Measurements from ENCODE around the gene OLFM1.

Gene OLFM1

DNA sequence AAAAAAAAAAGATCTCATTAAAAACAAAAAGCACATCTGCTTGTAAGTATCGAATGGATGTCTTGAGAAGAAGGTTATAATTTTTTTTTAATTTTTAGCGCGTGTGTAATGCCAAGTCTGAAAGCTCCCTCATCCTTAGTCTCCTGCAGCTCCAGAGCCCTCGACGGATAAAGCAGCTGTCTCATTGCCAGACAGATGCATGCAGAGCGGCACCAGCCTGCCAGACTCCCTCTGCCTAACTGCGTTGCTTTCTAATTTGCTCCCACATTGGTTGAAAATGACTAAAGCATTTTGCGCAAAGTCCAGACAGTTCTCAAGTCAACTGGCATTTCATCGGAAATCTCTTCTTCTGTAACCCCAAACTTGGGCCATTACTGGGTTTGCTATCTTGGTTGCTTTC is 29.4 kb downstream of the OLFM1 start:
- Histone ChIP-seq H2AFZ (ENCODE audit: low read depth, low read length) (no peak overlapping the region), H3K4me3 (ENCODE audit: low read length) (no peak overlapping the region), H3K27me3 (ENCODE audit: insufficient read depth, low read length) (no peaks in the 10 kb centered on the region), H3K4me1 (ENCODE audit: insufficient read depth, low read length) (no peaks in the 10 kb centered on the region), H3K36me3 (ENCODE audit: insufficient read depth, low read length) (no peaks in the 10 kb centered on the region), H3K9me3 (ENCODE audit: low read length) (no peaks in the 10 kb centered on the region)

GRCh38 chr9:135117281-135117680 is 29.8 kb downstream of the OLFM1 start:
- Histone ChIP-seq H3K27me3 (ENCODE audit: insufficient read depth, low read length) (no peaks in the 10 kb centered on the region), H3K36me3 (ENCODE audit: insufficient read depth, low read length) (no peaks in the 10 kb centered on the region), H3K4me1 (ENCODE audit: insufficient read depth, low read length) (no peaks in the 10 kb centered on the region), H3K4me3 (ENCODE audit: low read length) (no peak overlapping the region), H3K9me3 (ENCODE audit: low read length) (no peaks in the 10 kb centered on the region), H2AFZ (ENCODE audit: low read depth, low read length) (no peak overlapping the region)

DNA sequence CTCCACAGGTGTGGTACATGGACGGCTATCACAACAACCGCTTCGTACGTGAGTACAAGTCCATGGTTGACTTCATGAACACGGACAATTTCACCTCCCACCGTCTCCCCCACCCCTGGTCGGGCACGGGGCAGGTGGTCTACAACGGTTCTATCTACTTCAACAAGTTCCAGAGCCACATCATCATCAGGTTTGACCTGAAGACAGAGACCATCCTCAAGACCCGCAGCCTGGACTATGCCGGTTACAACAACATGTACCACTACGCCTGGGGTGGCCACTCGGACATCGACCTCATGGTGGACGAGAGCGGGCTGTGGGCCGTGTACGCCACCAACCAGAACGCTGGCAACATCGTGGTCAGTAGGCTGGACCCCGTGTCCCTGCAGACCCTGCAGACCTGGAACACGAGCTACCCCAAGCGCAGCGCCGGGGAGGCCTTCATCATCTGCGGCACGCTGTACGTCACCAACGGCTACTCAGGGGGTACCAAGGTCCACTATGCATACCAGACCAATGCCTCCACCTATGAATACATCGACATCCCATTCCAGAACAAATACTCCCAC is 32.1 kb downstream of the OLFM1 start:
- Histone ChIP-seq H3K36me3 (ENCODE audit: insufficient read depth, low read length) (no peaks in the 10 kb centered on the region), H3K27me3 (ENCODE audit: insufficient read depth, low read length) (no peaks in the 10 kb centered on the region), H3K4me1 (ENCODE audit: insufficient read depth, low read length) (no peaks in the 10 kb centered on the region), H2AFZ (ENCODE audit: low read depth, low read length) (no peak overlapping the region), H3K4me3 (ENCODE audit: low read length) (no peak overlapping the region), H3K9me3 (ENCODE audit: low read length) (no peaks in the 10 kb centered on the region)

- Histone ChIP-seq H3K27me3 (ENCODE audit: insufficient read depth, low read length) (peaks cover 5% of the 10 kb centered on the region), H3K4me1 (ENCODE audit: insufficient read depth, low read length) (no peaks in the 10 kb centered on the region), H3K4me3 (ENCODE audit: low read length) (no peak overlapping the region), H3K36me3 (ENCODE audit: insufficient read depth, low read length) (no peaks in the 10 kb centered on the region), H2AFZ (ENCODE audit: low read depth, low read length) (no peak overlapping the region), H3K9me3 (ENCODE audit: low read length) (no peaks in the 10 kb centered on the region)
Measured at GRCh38 chr9:135120249-135120648, 32.8 kb downstream of the OLFM1 start.

- H3K4me1 ChIP-seq (ENCODE audit: insufficient read depth, low read length), result no peaks in the 10 kb centered on the region
- H3K4me3 ChIP-seq (ENCODE audit: low read length), result no peak overlapping the region
- peaks cover 13% of the 10 kb centered on the region for H3K27me3 ChIP-seq (ENCODE audit: insufficient read depth, low read length)
- no peak overlapping the region for H2AFZ ChIP-seq (ENCODE audit: low read depth, low read length)
- no peaks in the 10 kb centered on the region for H3K36me3 ChIP-seq (ENCODE audit: insufficient read depth, low read length)
- H3K9me3 ChIP-seq (ENCODE audit: low read length), result no peaks in the 10 kb centered on the region
Measured at GRCh38 chr9:135122316-135122715, 34.8 kb downstream of the OLFM1 start.

GRCh38 chr9:135123126-135123772 is 35.8 kb downstream of the OLFM1 start:
- Histone ChIP-seq H3K4me3 (ENCODE audit: low read length) (no peak overlapping the region), H2AFZ (ENCODE audit: low read depth, low read length) (no peak overlapping the region), H3K36me3 (ENCODE audit: insufficient read depth, low read length) (no peaks in the 10 kb centered on the region), H3K4me1 (ENCODE audit: insufficient read depth, low read length) (peaks cover 2% of the 10 kb centered on the region), H3K9me3 (ENCODE audit: low read length) (no peaks in the 10 kb centered on the region), H3K27me3 (ENCODE audit: insufficient read depth, low read length) (peaks cover 13% of the 10 kb centered on the region)

DNA sequence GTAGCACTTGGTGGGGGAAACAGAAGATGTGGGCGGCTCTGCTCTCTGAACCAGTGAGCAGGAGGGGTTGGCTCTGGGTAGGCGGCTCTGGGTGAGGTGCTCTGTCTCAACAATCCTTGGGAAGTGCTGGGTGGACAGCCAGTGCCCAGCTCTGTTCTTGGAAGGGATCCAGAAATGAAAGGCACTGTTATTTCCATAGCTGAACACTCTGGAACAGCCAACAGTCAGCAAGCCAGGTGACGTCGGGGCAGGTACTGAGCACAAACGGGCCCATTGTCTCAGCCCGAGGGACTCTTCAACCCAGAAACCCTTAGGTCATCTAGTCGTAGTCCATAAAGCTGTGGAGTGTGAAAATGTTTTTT is 36.3 kb downstream of the OLFM1 start:
- no peaks in the 10 kb centered on the region for H3K36me3 ChIP-seq (ENCODE audit: insufficient read depth, low read length)
- peaks cover 13% of the 10 kb centered on the region for H3K27me3 ChIP-seq (ENCODE audit: insufficient read depth, low read length)
- H3K9me3 ChIP-seq (ENCODE audit: low read length), result no peaks in the 10 kb centered on the region
- no peak overlapping the region for H2AFZ ChIP-seq (ENCODE audit: low read depth, low read length)
- H3K4me3 ChIP-seq (ENCODE audit: low read length), result no peak overlapping the region
- H3K4me1 ChIP-seq (ENCODE audit: insufficient read depth, low read length), result peaks cover 2% of the 10 kb centered on the region

GRCh38 chr9:135126451-135127187 is 39.2 kb downstream of the OLFM1 start:
- H3K9me3 ChIP-seq (ENCODE audit: low read length), result no peaks in the 10 kb centered on the region

DNA sequence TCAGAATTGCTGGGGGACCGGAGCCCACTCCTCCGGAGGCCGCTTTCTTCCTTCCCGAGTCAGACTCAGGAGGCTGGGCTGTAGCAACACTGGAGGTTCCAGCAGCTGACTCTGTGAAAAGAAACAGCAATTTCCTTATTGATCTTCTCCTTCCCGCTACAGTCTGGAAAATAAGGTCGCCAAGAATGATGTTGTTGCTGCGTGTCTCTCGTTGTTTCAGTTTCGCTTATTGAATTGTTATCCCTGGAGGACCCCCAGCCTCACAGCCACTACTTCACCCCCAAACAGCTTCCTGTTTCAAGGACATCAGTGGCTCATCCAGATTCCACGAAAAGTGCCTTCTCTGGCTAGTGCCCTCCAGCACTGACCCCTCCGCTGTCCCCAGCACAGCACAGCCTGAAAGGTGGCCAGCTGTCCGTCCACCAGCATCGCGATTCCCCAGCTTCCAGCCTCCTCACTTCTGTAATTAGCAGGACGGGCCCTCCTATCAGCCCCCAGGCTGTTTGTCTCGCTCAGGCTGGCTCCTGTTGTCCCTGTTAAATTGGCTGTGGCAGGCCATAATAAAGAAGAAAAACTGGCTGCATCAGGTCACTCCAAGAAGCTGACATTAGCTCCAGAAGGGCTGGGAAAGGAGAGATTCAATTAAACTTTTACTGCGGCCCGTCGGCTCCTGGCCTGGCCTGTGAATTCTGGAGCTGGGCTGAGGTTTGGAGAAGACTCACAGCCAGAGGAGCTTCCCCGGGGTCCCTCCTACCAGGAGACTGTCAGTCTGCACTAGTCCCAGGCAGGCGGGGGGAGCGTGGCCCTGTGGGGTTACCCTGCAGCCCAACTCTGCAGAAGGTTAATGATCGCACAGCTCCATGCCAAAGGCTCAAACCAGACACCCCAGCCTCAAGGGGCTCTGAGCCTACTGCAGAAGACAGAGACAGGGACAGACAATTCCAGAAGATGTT is 40.5 kb downstream of the OLFM1 start:
- H3K9me3 ChIP-seq (ENCODE audit: low read length), result no peaks in the 10 kb centered on the region
- peaks cover 2% of the 10 kb centered on the region for H3K4me1 ChIP-seq (ENCODE audit: insufficient read depth, low read length)
- no peaks in the 10 kb centered on the region for H3K36me3 ChIP-seq (ENCODE audit: insufficient read depth, low read length)
- no peak overlapping the region for H2AFZ ChIP-seq (ENCODE audit: low read depth, low read length)
- no peak overlapping the region for H3K4me3 ChIP-seq (ENCODE audit: low read length)
- H3K27me3 ChIP-seq (ENCODE audit: insufficient read depth, low read length), result peaks cover 14% of the 10 kb centered on the region

More at GRCh38 chr9:135126451-135127187, 39.2 kb downstream of the OLFM1 start:
- Histone ChIP-seq H3K27me3 (ENCODE audit: insufficient read depth, low read length) (peaks cover 13% of the 10 kb centered on the region), H3K4me1 (ENCODE audit: insufficient read depth, low read length) (peaks cover 2% of the 10 kb centered on the region), H3K36me3 (ENCODE audit: insufficient read depth, low read length) (no peaks in the 10 kb centered on the region), H2AFZ (ENCODE audit: low read depth, low read length) (no peak overlapping the region), H3K4me3 (ENCODE audit: low read length) (no peak overlapping the region)

DNA sequence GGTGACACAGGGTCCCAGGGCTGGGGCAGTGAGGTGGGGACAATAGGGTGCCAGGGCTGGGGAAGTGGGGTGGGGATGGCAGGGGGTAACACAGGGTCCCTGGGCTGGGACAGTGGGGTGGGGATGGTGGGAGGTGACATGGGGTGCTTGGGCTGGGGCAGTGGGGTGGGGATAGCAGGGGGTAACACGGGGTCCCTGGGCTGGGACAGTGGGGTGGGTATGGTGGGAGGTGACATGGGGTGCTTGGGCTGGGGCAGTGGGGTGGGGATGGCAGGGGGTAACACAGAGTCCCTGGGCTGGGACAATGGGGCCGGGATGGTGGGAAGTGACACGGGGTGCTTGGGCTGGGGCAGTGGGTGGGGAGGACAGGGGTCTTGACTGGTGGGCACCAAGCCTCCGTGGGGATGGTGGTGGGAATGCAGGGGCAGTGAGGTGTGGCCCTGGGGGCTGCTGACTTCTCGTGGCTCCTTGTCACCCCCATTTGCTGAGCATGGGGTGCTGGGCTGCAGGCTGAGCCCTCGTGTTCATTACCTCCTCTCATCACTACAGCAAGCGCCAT is 41.7 kb downstream of the OLFM1 start:
- no peak overlapping the region for H3K4me3 ChIP-seq (ENCODE audit: low read length)
- H2AFZ ChIP-seq (ENCODE audit: low read depth, low read length), result no peak overlapping the region
- H3K9me3 ChIP-seq (ENCODE audit: low read length), result no peaks in the 10 kb centered on the region
- H3K4me1 ChIP-seq (ENCODE audit: insufficient read depth, low read length), result peaks cover 2% of the 10 kb centered on the region
- no peaks in the 10 kb centered on the region for H3K36me3 ChIP-seq (ENCODE audit: insufficient read depth, low read length)
- H3K27me3 ChIP-seq (ENCODE audit: insufficient read depth, low read length), result peaks cover 17% of the 10 kb centered on the region

DNA sequence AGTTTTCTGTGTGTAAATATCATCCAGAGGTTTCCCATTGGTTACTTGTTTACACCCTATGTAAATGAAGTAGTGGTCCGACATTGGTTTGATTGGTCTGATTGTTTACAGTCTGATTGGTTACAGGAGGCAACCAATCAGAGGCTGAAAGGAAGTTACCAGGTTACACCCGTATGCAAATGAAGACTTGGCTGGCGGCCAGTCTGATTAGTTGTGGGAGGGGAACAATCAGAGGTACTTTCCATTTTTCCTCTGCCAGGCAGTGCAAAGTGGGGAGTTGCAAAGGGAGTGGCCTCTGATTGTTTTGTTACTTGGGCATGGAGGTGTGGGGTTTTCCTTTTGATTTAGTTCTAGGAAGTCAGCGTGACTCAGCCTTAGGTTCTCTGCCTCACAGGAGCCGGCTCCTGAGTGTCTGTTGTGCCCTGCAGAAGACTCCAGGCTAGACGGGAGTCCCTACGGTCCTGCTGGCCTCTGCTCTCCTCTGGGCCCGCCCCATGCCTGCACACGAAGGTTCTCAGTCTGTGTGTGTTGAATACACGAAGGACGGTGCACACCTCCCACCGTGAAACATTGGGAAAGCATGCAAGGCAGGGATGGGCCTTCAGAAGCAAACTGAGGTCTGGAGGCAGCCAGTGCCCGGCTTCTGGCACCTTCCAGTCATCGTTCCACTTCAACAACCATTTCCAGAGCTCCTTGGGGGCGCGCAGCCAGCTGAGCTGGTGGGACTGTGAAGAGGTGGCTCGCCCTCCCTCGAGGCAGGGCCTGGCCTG is 42.9 kb downstream of the OLFM1 start:
- no peak overlapping the region for H2AFZ ChIP-seq (ENCODE audit: low read depth, low read length)
- peaks cover 10% of the 10 kb centered on the region for H3K27me3 ChIP-seq (ENCODE audit: insufficient read depth, low read length)
- no peaks in the 10 kb centered on the region for H3K36me3 ChIP-seq (ENCODE audit: insufficient read depth, low read length)
- peaks cover 2% of the 10 kb centered on the region for H3K4me1 ChIP-seq (ENCODE audit: insufficient read depth, low read length)
- no peak overlapping the region for H3K4me3 ChIP-seq (ENCODE audit: low read length)
- no peaks in the 10 kb centered on the region for H3K9me3 ChIP-seq (ENCODE audit: low read length)

GRCh38 chr9:135131488-135131887 is 44.0 kb downstream of the OLFM1 start:
- Histone ChIP-seq H3K4me3 (ENCODE audit: low read length) (no peak overlapping the region), H3K9me3 (ENCODE audit: low read length) (no peaks in the 10 kb centered on the region), H3K4me1 (ENCODE audit: insufficient read depth, low read length) (peaks cover 2% of the 10 kb centered on the region), H3K27me3 (ENCODE audit: insufficient read depth, low read length) (peaks cover 4% of the 10 kb centered on the region), H3K36me3 (ENCODE audit: insufficient read depth, low read length) (no peaks in the 10 kb centered on the region), H2AFZ (ENCODE audit: low read depth, low read length) (no peak overlapping the region)
